Stimulated activated CD4-positive, alpha-beta T cell treated with anti-CD3 and anti-CD28 coated beads, Interleukin-1b, Interleukin-23, amount 100 ng/mL, for 24 hours (primary cell): ENCODE measurements around the gene TRIM39.

Experiments used
- DNase-seq, 4 experiments: peaks; one replicate each; pipeline ENCODE4 v3.0.0-alpha.2; 2020; ENCODE audit warnings: low read depth in 4 of 4, low spot score in 1 of 4

Gene TRIM39

DNA sequence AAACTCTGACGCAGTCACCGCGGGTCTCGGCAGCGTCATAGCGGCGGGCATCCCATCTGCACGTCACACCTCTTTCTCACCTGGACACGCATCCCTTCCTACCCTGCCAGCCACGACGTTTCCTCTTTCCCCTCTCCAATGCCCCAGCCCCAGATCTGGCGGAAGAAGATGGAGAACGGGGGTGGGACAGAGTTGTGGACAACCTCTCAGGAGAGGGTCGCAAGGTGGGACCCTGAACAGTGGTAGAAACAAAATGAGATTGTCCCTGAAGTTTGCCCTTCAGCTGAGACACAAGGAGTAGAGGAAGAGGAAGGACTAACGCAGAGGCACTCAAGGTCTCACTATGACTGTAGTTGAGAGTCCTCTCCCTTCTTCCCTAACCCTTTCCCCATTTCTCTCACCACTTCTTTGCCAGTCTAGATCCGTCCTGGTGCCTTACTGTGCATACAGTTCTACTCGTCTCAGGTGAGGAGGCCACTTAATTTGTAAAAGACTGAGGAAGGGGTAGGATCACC lies 562 bp downstream of the TRIM39 start:
- no peak for DNase-seq

DNA sequence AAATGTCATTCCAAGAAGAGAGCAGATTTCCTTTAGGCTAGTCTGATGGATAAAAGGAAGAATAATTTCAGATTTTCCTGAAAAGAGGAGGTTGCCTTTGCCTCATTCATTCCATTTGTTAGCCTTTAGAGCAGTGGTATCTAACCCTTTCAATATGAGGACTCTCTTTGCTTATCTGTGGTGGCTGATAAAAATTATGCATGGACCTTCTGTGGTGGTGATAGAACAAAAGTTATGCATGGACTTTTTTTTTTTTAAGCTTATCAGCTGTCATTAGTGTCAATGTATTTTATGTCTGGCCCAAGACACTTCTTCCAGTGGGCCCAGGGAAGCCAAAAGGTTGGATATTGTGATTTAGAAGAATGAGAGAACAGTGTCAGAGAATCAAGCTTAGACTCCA lies 1.7 kb downstream of the TRIM39 start:
- no peak for DNase-seq

DNA sequence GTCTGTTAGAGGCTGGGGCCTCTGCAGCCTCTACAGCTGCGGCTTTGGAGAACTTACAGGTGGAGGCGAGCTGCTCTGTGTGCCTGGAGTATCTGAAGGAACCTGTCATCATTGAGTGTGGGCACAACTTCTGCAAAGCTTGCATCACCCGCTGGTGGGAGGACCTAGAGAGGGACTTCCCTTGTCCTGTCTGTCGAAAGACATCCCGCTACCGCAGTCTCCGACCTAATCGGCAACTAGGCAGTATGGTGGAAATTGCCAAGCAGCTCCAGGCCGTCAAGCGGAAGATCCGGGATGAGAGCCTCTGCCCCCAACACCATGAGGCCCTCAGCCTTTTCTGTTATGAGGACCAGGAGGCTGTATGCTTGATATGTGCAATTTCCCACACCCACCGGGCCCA lies 2.6 kb downstream of the TRIM39 start:
- no peak for DNase-seq

GRCh38 chr6:30331981-30332380 lies 5.3 kb downstream of the TRIM39 start:
- no peak for DNase-seq

GRCh38 chr6:30334075-30334783 lies 7.5 kb downstream of the TRIM39 start:
- no peak for DNase-seq

DNA sequence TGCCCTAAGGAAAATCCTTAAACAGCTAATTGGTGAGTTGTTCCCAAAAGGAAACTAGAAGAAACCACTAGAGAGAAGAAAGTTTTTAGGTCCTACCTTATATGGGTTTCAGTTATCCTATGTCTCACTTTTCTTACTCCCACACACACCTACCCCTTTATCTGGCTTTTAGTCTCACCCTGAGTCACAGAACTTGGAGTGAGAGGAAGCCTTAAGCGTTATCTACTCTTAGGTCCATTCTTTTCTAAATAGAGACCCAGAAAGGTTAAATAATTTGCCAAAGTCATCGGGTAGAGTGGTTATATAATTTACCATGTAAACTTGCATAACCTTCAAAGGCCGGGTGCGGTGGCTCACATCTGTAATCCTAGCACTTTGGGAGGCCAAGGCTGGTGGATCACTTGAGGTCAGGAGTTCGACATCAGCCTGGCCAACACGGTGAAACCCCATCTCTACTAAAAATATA lies 13.9 kb downstream of the TRIM39 start:
- no peak for DNase-seq

GRCh38 chr6:30341218-30341617 lies 14.5 kb downstream of the TRIM39 start:
- DNase-seq: no peak

GRCh38 chr6:30341728-30342127 lies 15.0 kb downstream of the TRIM39 start:
- no peak for DNase-seq

DNA sequence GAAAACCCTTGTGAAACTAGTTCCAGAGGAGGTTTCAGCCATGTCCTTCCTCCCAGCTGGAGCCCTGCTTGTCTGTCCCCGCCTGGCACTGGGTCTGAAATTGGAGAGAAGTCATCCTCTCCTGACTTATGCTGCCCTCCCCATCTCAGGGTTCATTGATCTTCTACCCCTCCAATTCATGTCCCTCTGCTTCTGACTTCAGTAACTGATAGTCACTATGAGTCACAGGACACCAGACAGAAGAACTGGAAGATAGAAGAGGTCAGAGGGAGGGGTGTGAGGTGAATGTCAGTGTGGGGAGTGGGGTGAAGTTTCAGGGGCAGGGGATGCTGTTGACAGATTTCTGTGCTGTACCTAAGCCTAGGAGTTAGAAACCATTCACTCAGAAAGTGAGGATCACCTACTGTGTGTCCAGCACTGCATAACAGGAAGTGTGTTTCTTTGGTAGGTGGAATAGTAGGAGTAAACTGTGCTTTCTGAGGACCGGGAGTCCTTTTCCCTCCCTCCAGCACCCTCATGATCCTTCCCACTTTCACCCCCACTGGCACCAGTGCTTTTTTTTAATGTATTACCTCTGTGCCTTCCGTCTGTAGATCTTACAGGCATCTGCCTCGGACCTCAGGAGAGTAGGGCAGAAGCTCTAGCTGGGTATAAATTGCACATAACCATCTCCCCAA lies 17.6 kb downstream of the TRIM39 start:
- DNase-seq: no peak

DNA sequence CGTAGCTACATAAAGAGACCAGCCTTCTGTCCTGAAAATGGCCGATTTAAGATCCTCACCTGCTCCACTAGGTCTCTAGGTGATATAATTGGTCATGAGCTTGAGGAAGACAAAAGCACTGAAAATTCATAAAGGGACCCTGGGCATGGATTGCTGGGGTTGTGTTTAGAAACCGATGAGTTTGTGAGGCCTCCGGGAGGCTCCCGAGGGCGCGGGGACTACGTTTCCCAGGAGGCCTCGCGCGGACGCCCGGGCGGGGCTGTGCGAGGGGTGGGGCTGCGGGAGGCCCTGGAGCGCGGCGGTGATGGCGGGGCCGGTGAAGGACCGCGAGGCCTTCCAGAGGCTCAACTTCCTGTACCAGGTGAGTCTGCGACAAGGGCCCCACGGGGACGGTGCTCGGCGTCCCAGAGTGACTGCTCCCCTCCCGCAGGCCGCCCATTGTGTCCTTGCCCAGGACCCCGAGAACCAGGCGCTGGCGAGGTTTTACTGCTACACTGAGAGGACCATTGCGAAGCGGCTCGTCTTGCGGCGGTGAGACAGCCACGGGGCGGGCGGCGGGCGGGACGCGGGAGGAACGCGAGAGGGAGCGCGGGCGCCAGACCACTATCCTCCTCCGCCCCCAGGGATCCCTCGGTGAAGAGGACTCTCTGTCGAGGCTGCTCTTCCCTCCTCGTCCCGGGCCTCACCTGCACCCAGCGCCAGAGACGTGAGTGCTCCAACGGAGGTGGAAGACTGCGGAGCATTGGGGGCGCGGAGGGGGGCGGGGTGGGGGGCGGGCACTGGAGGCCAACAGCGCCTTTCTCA lies 18.3 kb downstream of the TRIM39 start, which contains the start of gene RPP21:
Gene RPP21 (plus strand): TSS at position 289 of the 804 bp plus-strand sequence. CDS start 16 bp downstream, at position 305.
- DNase-seq: peak; percentile 61 to 85 (median 76)

DNA sequence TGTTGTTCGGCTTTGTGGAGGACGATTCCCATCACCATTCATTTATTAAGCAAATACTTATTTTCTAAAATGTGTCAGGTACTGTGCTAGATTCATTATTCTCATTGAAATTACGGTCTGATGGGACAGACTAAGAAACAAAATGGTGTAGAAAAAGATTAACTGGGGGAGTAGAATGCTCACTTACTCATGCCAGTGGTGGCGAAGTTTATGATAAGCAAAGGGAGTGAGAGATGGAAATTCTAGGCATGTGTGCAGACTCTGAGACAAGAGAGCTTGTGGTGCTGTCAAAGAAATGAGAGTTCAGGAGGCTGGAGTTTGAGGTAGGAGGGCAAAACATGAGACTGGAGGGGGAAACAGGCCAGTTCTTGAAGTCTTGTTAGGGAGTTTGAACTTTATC lies 19.1 kb downstream of the TRIM39 start:
- DNase-seq: no peak

GRCh38 chr6:30348957-30349356 lies 22.2 kb downstream of the TRIM39 start:
- no peak for DNase-seq

DNA sequence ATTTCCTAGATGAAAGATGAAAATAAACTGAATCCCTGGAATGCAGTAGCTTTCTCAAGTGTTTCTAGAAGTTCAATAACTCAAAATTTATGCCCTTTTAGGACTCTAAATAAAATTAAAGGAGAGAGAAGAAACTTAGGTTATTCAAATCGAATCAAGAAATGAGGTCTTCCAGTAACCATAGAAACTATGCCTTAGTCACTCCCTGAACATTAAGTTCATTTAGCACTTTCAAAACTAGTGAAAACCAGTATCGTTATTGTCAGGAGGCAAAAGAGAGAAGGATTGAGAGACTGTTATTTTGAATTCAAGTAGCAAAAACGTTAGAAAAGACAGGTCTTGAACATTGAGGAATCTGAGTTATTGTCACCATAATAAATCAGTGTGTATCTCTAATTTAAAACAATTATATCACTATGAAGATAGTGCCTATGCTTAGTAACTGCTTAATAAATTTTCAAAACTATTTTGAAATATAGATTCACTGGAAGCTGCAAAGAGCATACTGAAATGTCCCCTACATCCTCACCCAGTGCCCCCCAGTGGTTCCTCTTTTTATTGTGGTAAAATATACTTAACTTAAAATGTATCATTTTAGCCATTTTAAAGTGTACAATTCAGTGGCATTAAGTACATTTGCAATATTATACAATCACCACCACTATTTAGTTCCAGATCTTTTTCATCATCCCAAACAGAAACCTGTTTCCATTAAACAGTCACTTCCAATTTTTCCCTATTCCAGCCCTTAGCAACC lies 22.9 kb downstream of the TRIM39 start:
- no peak for DNase-seq

GRCh38 chr6:30350524-30350923 lies 23.8 kb downstream of the TRIM39 start:
- no peak for DNase-seq

GRCh38 chr6:30352550-30352949 lies 25.8 kb downstream of the TRIM39 start:
- DNase-seq: no peak

- DNase-seq: no peak
These were observed 28.6 kb downstream of the TRIM39 start for GRCh38 chr6:30355281-30355680.

- no peak for DNase-seq
These were observed 29.8 kb downstream of the TRIM39 start for GRCh38 chr6:30356536-30356935.

GRCh38 chr6:30357678-30358540 lies 31.2 kb downstream of the TRIM39 start:
- DNase-seq: peak in 2 of 4 experiments; percentile 21 to 28

GRCh38 chr6:30359276-30359675 lies 32.5 kb downstream of the TRIM39 start:
- DNase-seq: no peak

DNA sequence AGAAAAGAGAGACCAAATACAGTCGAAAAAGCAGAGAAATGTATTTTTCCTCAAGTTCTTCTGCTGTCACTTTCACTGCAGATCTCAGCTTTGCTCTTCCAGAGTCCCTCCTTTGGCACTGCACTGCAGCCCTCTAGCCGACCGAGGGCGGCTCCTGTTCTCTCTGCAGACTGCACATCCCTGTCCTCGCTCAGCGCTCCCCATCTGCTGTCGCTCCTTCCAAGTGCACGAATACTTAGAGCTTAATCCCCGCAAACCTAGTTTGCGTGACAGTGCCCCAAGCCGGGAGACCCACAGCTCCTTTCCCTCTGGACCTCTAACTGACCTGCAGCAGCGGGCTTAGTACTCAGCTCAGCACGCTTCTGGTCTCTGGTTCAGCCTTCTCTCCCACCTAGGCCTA lies 33.4 kb downstream of the TRIM39 start:
- DNase-seq: no peak
